Prostate gland (tissue), 2 donors: ENCODE measurements around the gene ABCC3.

ENCODE experiments used
- POLR2A ChIP-seq: fragments of 450-650 bp; IDR thresholded peaks from one replicate; pipeline ENCODE4 v1.6.1; 2016; ENCODE audit warnings: antibody characterized with exemption, mild to moderate bottlenecking
- POLR2AphosphoS5 ChIP-seq: sonication (generic); formaldehyde crosslinking; IDR thresholded peaks from one replicate; pipeline ENCODE4 v1.6.1; 2017; ENCODE audit warnings: antibody characterized with exemption
- TF ChIP-seq, protein P1 (sequence below), 4 experiments: fragments of 200-600 bp in 2 of 4; fragments of 450-650 bp in 2 of 4; sonication (generic) in 2 of 4; IDR thresholded peaks; 1 replicate in 3 of 4; 2 replicates in 1 of 4; pipeline ENCODE4 v1.5.1; 2016 to 2019; ENCODE audit warnings: antibody characterized with exemption in 4 of 4, mild to moderate bottlenecking in 2 of 4, moderate library complexity in 2 of 4

DNA sequence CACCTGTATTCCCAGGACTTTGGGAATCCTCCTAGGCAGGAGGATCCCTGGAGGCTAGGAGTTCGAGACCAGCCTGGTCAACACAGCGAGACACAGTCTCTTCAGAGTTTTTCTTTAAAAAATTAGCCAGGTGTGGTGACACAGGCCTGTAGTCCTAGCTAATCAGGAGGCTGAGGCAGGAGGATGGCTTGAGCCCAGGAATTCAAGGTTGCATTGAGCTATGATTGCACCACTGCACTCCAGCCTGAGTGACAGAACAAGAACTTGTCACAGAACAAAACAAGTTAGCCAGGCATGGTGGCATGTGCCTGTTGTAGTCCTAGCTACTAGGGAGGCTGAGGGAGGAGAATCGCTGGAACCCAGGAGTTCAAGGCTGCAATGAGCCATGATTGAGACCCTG, 48.3 kb downstream of the ABCC3 start:
- TF ChIP-seq POLR2AphosphoS5 (no peak), POLR2A (no peak)
- TF ChIP-seq, protein P1, sequence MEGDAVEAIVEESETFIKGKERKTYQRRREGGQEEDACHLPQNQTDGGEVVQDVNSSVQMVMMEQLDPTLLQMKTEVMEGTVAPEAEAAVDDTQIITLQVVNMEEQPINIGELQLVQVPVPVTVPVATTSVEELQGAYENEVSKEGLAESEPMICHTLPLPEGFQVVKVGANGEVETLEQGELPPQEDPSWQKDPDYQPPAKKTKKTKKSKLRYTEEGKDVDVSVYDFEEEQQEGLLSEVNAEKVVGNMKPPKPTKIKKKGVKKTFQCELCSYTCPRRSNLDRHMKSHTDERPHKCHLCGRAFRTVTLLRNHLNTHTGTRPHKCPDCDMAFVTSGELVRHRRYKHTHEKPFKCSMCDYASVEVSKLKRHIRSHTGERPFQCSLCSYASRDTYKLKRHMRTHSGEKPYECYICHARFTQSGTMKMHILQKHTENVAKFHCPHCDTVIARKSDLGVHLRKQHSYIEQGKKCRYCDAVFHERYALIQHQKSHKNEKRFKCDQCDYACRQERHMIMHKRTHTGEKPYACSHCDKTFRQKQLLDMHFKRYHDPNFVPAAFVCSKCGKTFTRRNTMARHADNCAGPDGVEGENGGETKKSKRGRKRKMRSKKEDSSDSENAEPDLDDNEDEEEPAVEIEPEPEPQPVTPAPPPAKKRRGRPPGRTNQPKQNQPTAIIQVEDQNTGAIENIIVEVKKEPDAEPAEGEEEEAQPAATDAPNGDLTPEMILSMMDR (IDR thresholded peaks at IDR 0.05): no peak
